Activated CD8-positive, alpha-beta memory T cell treated with anti-CD3 and anti-CD28 coated beads, Interleukin-2, amount 50 U/mL, for 24 hours (primary cell): ENCODE results near the gene ACTL10.
"Not testable (repeated sequence)": the region's sequence is repeated elsewhere in the genome, so short reads cannot be mapped to it uniquely, and the experiment has no call there.

Experiments used
- DNase-seq: peaks from one replicate; pipeline ENCODE4 v3.0.0-alpha.2; 2020; ENCODE audit errors: extremely low read depth

ACTL10 gene

GRCh38 chr20:33666293-33667244 lies at the start of gene ACTL10:
Gene ACTL10, plus strand, starts transcription at chr20:33666943. Its CDS starts 555 bp downstream, at chr20:33667498.
- DNase-seq: peak; percentile 64

GRCh38 chr20:33621717-33622400 lies 44.9 kb upstream of the ACTL10 start:
- DNase-seq: no peak

- DNase-seq: no peak
These were observed 43.9 kb upstream of the ACTL10 start for GRCh38 chr20:33622705-33623365.

GRCh38 chr20:33624399-33624798 lies 42.3 kb upstream of the ACTL10 start:
- DNase-seq: no peak

- DNase-seq: no peak
These were observed 40.6 kb upstream of the ACTL10 start for GRCh38 chr20:33626190-33626589.

GRCh38 chr20:33627577-33628216 lies 39.0 kb upstream of the ACTL10 start:
- no peak for DNase-seq

GRCh38 chr20:33629533-33629932 lies 37.2 kb upstream of the ACTL10 start:
- DNase-seq: no peak

- no peak for DNase-seq
These were observed 36.8 kb upstream of the ACTL10 start for GRCh38 chr20:33629979-33630378.

- DNase-seq: no peak
These were observed 36.2 kb upstream of the ACTL10 start for GRCh38 chr20:33630507-33630906.

- not testable (repeated sequence) for DNase-seq
These were observed 34.8 kb upstream of the ACTL10 start for GRCh38 chr20:33631910-33632309.

- no peak for DNase-seq
These were observed 31.4 kb upstream of the ACTL10 start for GRCh38 chr20:33635341-33635740.

- no peak for DNase-seq
These were observed 30.0 kb upstream of the ACTL10 start for GRCh38 chr20:33636776-33637175.

GRCh38 chr20:33640287-33640686 lies 26.5 kb upstream of the ACTL10 start:
- no peak for DNase-seq

GRCh38 chr20:33644313-33645071 lies 22.3 kb upstream of the ACTL10 start:
- DNase-seq: no peak

GRCh38 chr20:33645072-33645358 lies 21.7 kb upstream of the ACTL10 start:
- no peak for DNase-seq

- DNase-seq: no peak
These were observed 21.3 kb upstream of the ACTL10 start for GRCh38 chr20:33645396-33645795.

GRCh38 chr20:33646191-33646590 lies 20.6 kb upstream of the ACTL10 start:
- no peak for DNase-seq

- DNase-seq: not testable (repeated sequence)
These were observed 19.7 kb upstream of the ACTL10 start for GRCh38 chr20:33646959-33647602.

- DNase-seq: no peak
These were observed 18.9 kb upstream of the ACTL10 start for GRCh38 chr20:33647603-33648395.

- no peak for DNase-seq
These were observed 18.2 kb upstream of the ACTL10 start for GRCh38 chr20:33648396-33649004.
